ENCODE results near the gene PRKG1.

- TF ChIP-seq CTCF (IDR thresholded peaks at IDR 0.05) (no peak), POLR2A (IDR thresholded peaks at IDR 0.05; ENCODE audit: low read depth) (no peak), POLR2AphosphoS5 (IDR thresholded peaks at IDR 0.05) (no peak), EP300 (IDR thresholded peaks at IDR 0.05) (no peak)
These were observed 1210.2 kb downstream of the PRKG1 start for GRCh38 chr10:52284416-52285013.

All from esophagus muscularis mucosa (tissue), 4 donors.